GM12878 (cell line): ENCODE measurements around the gene CCDC3. TPM values are rescaled to one million over a fixed set of nuclear protein-coding genes. Genes with fewer than 3 reads are reported as not detected.

Experiments used
- ATAC-seq: fragments of 200-7000 bp; cut with Tn5 transposase; 3 replicates; pipeline ENCODE4 v1.9.1; 2020; ENCODE audit warnings: mild to moderate bottlenecking, moderate library complexity
- BruUV-seq: library from RNA; stranded (reverse); fragments of 400-500 nt; replicated peaks from 2 replicates; lab custom pipeline; 2021; lab: Mats Ljungman, UMichigan
- CTCF ChIA-PET: fragments of 300-600 bp; sonication (Branson Sonifier 250); formaldehyde crosslinking; extraction: SDS; loops from one replicate; lab custom pipeline; 2021; ENCODE audit warnings: inconsistent platforms; lab: Yijun Ruan, JAX
- POLR2A ChIA-PET: fragments of 350-600 bp; formaldehyde crosslinking; extraction: SDS; loops from one replicate; lab custom pipeline; 2021; ENCODE audit warnings: inconsistent platforms; lab: Charles Lee
- RAD21 ChIA-PET: fragments of 300-600 bp; sonication (Branson Sonifier 250); formaldehyde crosslinking; loops from one replicate; lab custom pipeline; 2023; ENCODE audit warnings: antibody characterized with exemption; ENCODE audit not compliant: unreplicated experiment; lab: Charles Lee
- SMC1A ChIA-PET: fragments of 300-600 bp; sonication (Branson Sonifier 250); formaldehyde crosslinking; loops from one replicate; lab custom pipeline; 2023; ENCODE audit not compliant: unreplicated experiment, uncharacterized antibody; lab: Charles Lee
- DNase-seq: peaks from one replicate; pipeline ENCODE4 v3.0.0-alpha.2; 2011; ENCODE audit warnings: low read depth, low spot score
- FAIRE-seq: peaks from 3 replicates; lab custom pipeline; 2011; peaks lifted over from hg19 to GRCh38; lab: Jason Lieb, UNC
- H2AFZ ChIP-seq: 2 replicates; pipeline ENCODE4 v1.6.0; 2011; ENCODE audit warnings: low read depth, low read length, control low read depth; ENCODE audit not compliant: control insufficient read depth
- H3K27ac ChIP-seq: 2 replicates; pipeline ENCODE4 v1.5.1; 2011; ENCODE audit warnings: control low read depth; ENCODE audit not compliant: control insufficient read depth, insufficient read depth
- H3K27me3 ChIP-seq, 2 experiments: replicated peaks in 1 of 2; 2 replicates each; pipeline versions ENCODE4 v1.6.0 to v1.6.1; 2011; ENCODE audit warnings: low read length in 1 of 2; ENCODE audit not compliant: control insufficient read depth in 2 of 2, insufficient read depth in 2 of 2
- H3K36me3 ChIP-seq, 2 experiments: 2 replicates each; pipeline ENCODE4 v1.5.1; 2011; ENCODE audit warnings: low read length in 1 of 2; ENCODE audit not compliant: control insufficient read depth in 2 of 2, insufficient read depth in 2 of 2
- H3K4me1 ChIP-seq: 2 replicates; pipeline ENCODE4 v1.6.1; 2011; ENCODE audit warnings: mild to moderate bottlenecking, low read length, moderate library complexity, mixed read lengths; ENCODE audit not compliant: control insufficient read depth, insufficient read depth
- H3K4me2 ChIP-seq: 2 replicates; pipeline ENCODE4 v1.6.0; 2011; ENCODE audit warnings: control low read depth; ENCODE audit not compliant: control insufficient read depth, insufficient read depth
- H3K4me3 ChIP-seq: fragments of 200-600 bp; sonication (generic); 2 replicates; pipeline ENCODE4 v1.5.1; 2016
- H3K79me2 ChIP-seq: 2 replicates; pipeline ENCODE4 v1.6.0; 2011; ENCODE audit warnings: low read length; ENCODE audit not compliant: control insufficient read depth, insufficient read depth
- H3K9ac ChIP-seq: 2 replicates; pipeline ENCODE4 v1.8.0; 2011; ENCODE audit warnings: low read length, control low read depth, mixed read lengths; ENCODE audit not compliant: control insufficient read depth, insufficient read depth
- H3K9me3 ChIP-seq: replicated peaks from 3 replicates; pipeline ENCODE4 v1.5.1; 2011; ENCODE audit warnings: mild to moderate bottlenecking, low read length; ENCODE audit not compliant: control insufficient read depth, insufficient read depth
- H4K20me1 ChIP-seq: 2 replicates; pipeline ENCODE4 v1.6.0; 2011; ENCODE audit not compliant: control insufficient read depth, insufficient read depth
- ATF3 ChIP-seq: IDR thresholded peaks from 2 replicates; pipeline ENCODE4 v1.6.1; 2011; ENCODE audit warnings: low read depth, mild to moderate bottlenecking, low read length, moderate library complexity, borderline replicate concordance; ENCODE audit errors: extremely low read depth
- BCLAF1 ChIP-seq: fragments of 450-650 bp; IDR thresholded peaks from 2 replicates; pipeline ENCODE4 v1.6.1; 2017; ENCODE audit warnings: antibody characterized with exemption, mild to moderate bottlenecking, moderate library complexity
- BMI1 ChIP-seq: fragments of 450-650 bp; IDR thresholded peaks from 2 replicates; pipeline ENCODE4 v1.6.1; 2016; ENCODE audit warnings: mild to moderate bottlenecking, moderate library complexity, borderline replicate concordance
- E4F1 ChIP-seq: fragments of 450-650 bp; IDR thresholded peaks from 2 replicates; pipeline ENCODE4 v1.6.1; 2018; ENCODE audit warnings: borderline replicate concordance, mild to moderate bottlenecking; ENCODE audit not compliant: partially characterized antibody
- GATAD2B ChIP-seq: fragments of 450-650 bp; conservative IDR thresholded peaks from 2 replicates; pipeline ENCODE4 v1.6.1; 2017; ENCODE audit warnings: low read depth, mild to moderate bottlenecking, moderate library complexity
- RELB ChIP-seq: fragments of 450-650 bp; IDR thresholded peaks from 2 replicates; pipeline ENCODE4 v1.6.1; 2017; ENCODE audit warnings: low read depth, mild to moderate bottlenecking, moderate library complexity
- SMAD5 ChIP-seq: IDR thresholded peaks from 2 replicates; pipeline ENCODE4 v1.6.1; 2016; ENCODE audit warnings: antibody characterized with exemption, low read depth
- SMC3 ChIP-seq: IDR thresholded peaks from 2 replicates; pipeline ENCODE4 v1.6.1; 2011; ENCODE audit warnings: low read length, improper control_type of control experiment, borderline replicate concordance
- SPI1 ChIP-seq: IDR thresholded peaks from 2 replicates; pipeline ENCODE4 v1.6.1; 2011; ENCODE audit warnings: low read depth, mild to moderate bottlenecking, low read length, moderate library complexity, borderline replicate concordance; ENCODE audit not compliant: insufficient read depth
- TAF1 ChIP-seq: IDR thresholded peaks from 2 replicates; pipeline ENCODE4 v1.6.1; 2011; ENCODE audit warnings: mild to moderate bottlenecking, low read depth, low read length, borderline replicate concordance
- ZBTB4 ChIP-seq: fragments of 450-650 bp; formaldehyde crosslinking; IDR thresholded peaks from 2 replicates; pipeline ENCODE4 v1.4.0; 2022; ENCODE audit warnings: mild to moderate bottlenecking, moderate library complexity
- ZNF217 ChIP-seq: fragments of 450-650 bp; IDR thresholded peaks from 2 replicates; pipeline ENCODE4 v1.6.1; 2017; ENCODE audit warnings: antibody characterized with exemption, mild to moderate bottlenecking
- WGBS: methylation state at CpG from one replicate; pipeline ENCODE4 v1.1.6; 2016; ENCODE audit warnings: low lambda C conversion rate; ENCODE audit not compliant: insufficient replicate concordance, insufficient coverage; ENCODE audit errors: missing lambda C conversion rate; 5-methylcytosine and 5-hydroxymethylcytosine counted together
- in situ Hi-C: fragments of 300-500 bp; cut with MboI; formaldehyde crosslinking; loops from 9 replicates; pipeline ENCODE4 v1.14.3; 2018; ENCODE audit warnings: mixed read lengths
- intact Hi-C: fragments of 100-400 bp; cut with micrococcal nuclease; formaldehyde crosslinking; loops from one replicate; pipeline ENCODE4 v1.14.2; 2022; ENCODE audit not compliant: unreplicated experiment
- polyA plus RNA-seq, 11 experiments: library from polyadenylated mRNA; depleted of rRNA in 4 of 11; unstranded in 6 of 11; stranded (reverse) in 5 of 11; fragments of >200 nt; fragmentation: Nextera tagmentation in 4 of 11; fragmentation: Illumina TruSeq in 1 of 11; extraction: Ambion mirVana in 4 of 11; extraction: Trizol in 1 of 11; gene quantifications; 1 replicate in 1 of 11; 2 replicates in 10 of 11; pipeline versions ENCODE4 v1.2.1 to v1.2.3, GENCODE V29; 2011 to 2016; ENCODE audit warnings: inconsistent platforms in 2 of 11, missing spikeins in 2 of 11, low read depth in 1 of 11
- total RNA-seq, 4 experiments: library from RNA; depleted of rRNA in 3 of 4; stranded (reverse); fragments of >200 nt in 3 of 4; fragmentation: Illumina TruSeq in 1 of 4; extraction: Trizol in 1 of 4; gene quantifications; 2 replicates each; pipeline versions ENCODE4 v1.2.1 to v1.2.3, GENCODE V29; 2013 to 2021

CCDC3 gene
- total and polyA plus RNA-seq, 10 of the 15 experiments (the other 5 are each of a cell fraction or from before 2014, with no cell fraction given) = 0.08 TPM; not detected in 9

GRCh38 chr10:12897278-12897677 is 104.2 kb downstream of the CCDC3 start:
- H3K79me2 ChIP-seq = no peaks in the 10 kb centered on the region
- DNase-seq = no peak
- no peaks in the 10 kb centered on the region for H3K4me1 ChIP-seq
- CTCF ChIA-PET = no interaction called here
- H2AFZ ChIP-seq = no peak overlapping the region
- no peaks in the 10 kb centered on the region for H3K27me3 ChIP-seq
- no TSS peak for BruUV-seq
- no peak for FAIRE-seq
- RAD21 ChIA-PET = no interaction called here
- 63% methylated on average over 6 of the region's 6 CpGs for WGBS
- POLR2A ChIA-PET = no interaction called here
- no peak overlapping the region for H3K4me2 ChIP-seq
- ATAC-seq = no peak
- no peak overlapping the region for H3K9ac ChIP-seq
- intact Hi-C loops = no loop called here
- no peaks in the 10 kb centered on the region for H4K20me1 ChIP-seq
- no peaks in the 10 kb centered on the region; the same call in 2 of the 3 replicates for H3K9me3 ChIP-seq
- H3K36me3 ChIP-seq = no peaks in the 10 kb centered on the region
- SMC1A ChIA-PET = no interaction called here
- no peak overlapping the region for H3K4me3 ChIP-seq
- TF ChIP-seq TAF1 (no peak), ZNF217 (no peak), ATF3 (no peak), SMC3 (no peak), GATAD2B (no peak), E4F1 (no peak), SMAD5 (no peak), BMI1 (no peak), RELB (no peak), BCLAF1 (no peak), ZBTB4 (no peak), SPI1 (no peak)
- in situ Hi-C loops = no loop called here
- H3K27ac ChIP-seq = no peak overlapping the region
